NCI-H82 treated with DMSO at 0.1 percent for 48 hours (cell line): ENCODE results near the gene CNTN5.

Source experiments
- DNase-seq: peaks from one replicate; lab custom pipeline; 2025; ENCODE audit not compliant: unreplicated experiment; lab: John Stamatoyannopoulos, UW

CNTN5 gene

GRCh38 chr11:100397401-100397800, 1376.7 kb downstream of the CNTN5 start:
- no peak for DNase-seq

- DNase-seq = no peak
Measured at GRCh38 chr11:100403816-100404215, 1383.1 kb downstream of the CNTN5 start.

- DNase-seq = no peak
Measured at GRCh38 chr11:100404907-100405306, 1384.2 kb downstream of the CNTN5 start.
